COR-L47 (cell line): ENCODE results near the gene ARMS2.

Experiments
- DNase-seq: peaks from one replicate; lab custom pipeline; 2025; lab: John Stamatoyannopoulos, UW

Gene ARMS2

GRCh38 chr10:122473116-122473515 lies 18.7 kb downstream of the ARMS2 start:
- DNase-seq = no peak

GRCh38 chr10:122474131-122474818 lies 19.8 kb downstream of the ARMS2 start:
- DNase-seq = no peak

GRCh38 chr10:122475100-122475499 lies 20.6 kb downstream of the ARMS2 start:
- no peak for DNase-seq

- DNase-seq = no peak
Observed at GRCh38 chr10:122475591-122476332, 21.3 kb downstream of the ARMS2 start.

GRCh38 chr10:122476333-122476695 lies 21.9 kb downstream of the ARMS2 start:
- no peak for DNase-seq

- DNase-seq = no peak
Observed at GRCh38 chr10:122477436-122477835, 23.0 kb downstream of the ARMS2 start.

GRCh38 chr10:122478971-122479370 lies 24.5 kb downstream of the ARMS2 start:
- DNase-seq = no peak

- no peak for DNase-seq
Observed at GRCh38 chr10:122480146-122480833, 25.8 kb downstream of the ARMS2 start.

- no peak for DNase-seq
Observed at GRCh38 chr10:122481296-122482056, 27.0 kb downstream of the ARMS2 start.

- DNase-seq = no peak
Observed at GRCh38 chr10:122484276-122485060, 30.0 kb downstream of the ARMS2 start.

- DNase-seq = no peak
Observed at GRCh38 chr10:122485670-122486069, 31.2 kb downstream of the ARMS2 start.

GRCh38 chr10:122486406-122487080 lies 32.1 kb downstream of the ARMS2 start:
- no peak for DNase-seq

GRCh38 chr10:122487174-122487765 lies 32.8 kb downstream of the ARMS2 start:
- DNase-seq = peak; percentile 8

- no peak for DNase-seq
Observed at GRCh38 chr10:122490268-122490667, 35.8 kb downstream of the ARMS2 start.

GRCh38 chr10:122490786-122491680 lies 36.6 kb downstream of the ARMS2 start:
- DNase-seq = no peak

- DNase-seq = no peak
Observed at GRCh38 chr10:122492006-122492405, 37.6 kb downstream of the ARMS2 start.

GRCh38 chr10:122492999-122493481 lies 38.6 kb downstream of the ARMS2 start:
- DNase-seq = no peak

- DNase-seq = no peak
Observed at GRCh38 chr10:122493761-122494160, 39.3 kb downstream of the ARMS2 start.

GRCh38 chr10:122494173-122494820 lies 39.8 kb downstream of the ARMS2 start:
- DNase-seq = no peak
